Measurements from ENCODE around the gene CAPN8.

DNA sequence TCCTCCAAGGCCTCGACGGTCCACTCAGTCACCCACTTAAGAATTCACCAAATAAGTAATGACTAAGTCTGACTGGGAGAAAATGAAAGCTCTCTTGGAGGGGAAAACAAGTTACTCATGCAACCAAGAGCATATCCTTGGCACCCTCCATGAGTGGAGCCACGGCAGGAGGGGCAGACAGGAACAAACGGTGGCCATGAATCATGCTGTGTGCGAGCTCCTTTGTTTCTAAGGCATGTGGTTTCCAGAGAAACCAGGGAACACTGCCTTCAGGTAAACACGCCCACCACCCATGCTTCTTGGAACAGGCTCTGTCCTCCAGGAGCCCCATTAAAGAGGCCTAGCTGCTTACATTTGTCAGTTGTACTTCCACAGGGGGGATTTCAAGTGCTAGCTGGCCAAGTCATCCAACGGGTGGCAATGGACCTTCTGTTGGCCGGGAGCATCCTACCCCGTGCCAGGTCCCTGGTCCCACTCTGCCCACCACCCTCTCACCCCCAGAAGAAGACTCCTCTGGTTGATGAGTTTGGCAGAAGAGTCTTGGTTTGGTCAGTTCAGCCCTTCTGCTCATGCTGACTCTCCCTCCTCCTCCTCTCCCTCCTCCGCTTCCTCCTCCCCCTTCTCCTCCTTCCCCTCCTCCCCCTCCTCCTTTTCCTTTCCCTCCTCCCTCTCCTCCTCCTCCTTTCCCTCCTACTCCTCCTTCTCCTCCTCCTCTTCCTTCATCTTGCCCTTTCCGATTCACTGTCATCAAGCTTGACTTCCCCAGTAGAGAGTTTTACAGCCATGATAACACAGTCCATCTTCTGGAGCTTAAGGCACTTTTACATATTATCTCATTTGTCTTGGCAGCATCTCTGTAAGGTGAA, 164.7 kb downstream of the CAPN8 start:
- TF ChIP-seq, protein P1, sequence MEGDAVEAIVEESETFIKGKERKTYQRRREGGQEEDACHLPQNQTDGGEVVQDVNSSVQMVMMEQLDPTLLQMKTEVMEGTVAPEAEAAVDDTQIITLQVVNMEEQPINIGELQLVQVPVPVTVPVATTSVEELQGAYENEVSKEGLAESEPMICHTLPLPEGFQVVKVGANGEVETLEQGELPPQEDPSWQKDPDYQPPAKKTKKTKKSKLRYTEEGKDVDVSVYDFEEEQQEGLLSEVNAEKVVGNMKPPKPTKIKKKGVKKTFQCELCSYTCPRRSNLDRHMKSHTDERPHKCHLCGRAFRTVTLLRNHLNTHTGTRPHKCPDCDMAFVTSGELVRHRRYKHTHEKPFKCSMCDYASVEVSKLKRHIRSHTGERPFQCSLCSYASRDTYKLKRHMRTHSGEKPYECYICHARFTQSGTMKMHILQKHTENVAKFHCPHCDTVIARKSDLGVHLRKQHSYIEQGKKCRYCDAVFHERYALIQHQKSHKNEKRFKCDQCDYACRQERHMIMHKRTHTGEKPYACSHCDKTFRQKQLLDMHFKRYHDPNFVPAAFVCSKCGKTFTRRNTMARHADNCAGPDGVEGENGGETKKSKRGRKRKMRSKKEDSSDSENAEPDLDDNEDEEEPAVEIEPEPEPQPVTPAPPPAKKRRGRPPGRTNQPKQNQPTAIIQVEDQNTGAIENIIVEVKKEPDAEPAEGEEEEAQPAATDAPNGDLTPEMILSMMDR (IDR thresholded peaks at IDR 0.05), result no peak
- TF ChIP-seq POLR2A (IDR thresholded peaks at IDR 0.05), result no peak

Measured in right lobe of liver (tissue), 4 donors.